DOHH2 (cell line): Measurements from ENCODE around the gene NFIB.

Experiments
- H3F3A ChIP-seq: fragments of 200-600 bp; sonication (generic), shearing (Covaris generic); 2 replicates; pipeline ENCODE4 v1.6.0; 2016; ENCODE audit warnings: antibody characterized with exemption, mild to moderate bottlenecking; ENCODE audit not compliant: control insufficient read depth, insufficient read depth
- H3K27ac ChIP-seq: fragments of 200-600 bp; sonication (generic); 2 replicates; pipeline ENCODE4 v1.5.1; 2014; ENCODE audit warnings: low read depth, mild to moderate bottlenecking, low read length, moderate library complexity
- H3K27me3 ChIP-seq: fragments of 200-600 bp; sonication (generic); 2 replicates; pipeline ENCODE4 v1.6.1; 2014; ENCODE audit warnings: mild to moderate bottlenecking, low read length, mixed read lengths; ENCODE audit not compliant: control insufficient read depth
- H3K36me3 ChIP-seq: fragments of 200-600 bp; sonication (generic); 2 replicates; pipeline ENCODE4 v1.6.1; 2014; ENCODE audit warnings: mild to moderate bottlenecking, low read length, moderate library complexity, mixed read lengths; ENCODE audit not compliant: control insufficient read depth
- H3K4me1 ChIP-seq: fragments of 200-600 bp; sonication (generic); 2 replicates; pipeline ENCODE4 v1.6.1; 2014; ENCODE audit warnings: mild to moderate bottlenecking, low read length, mixed read lengths; ENCODE audit not compliant: control insufficient read depth
- H3K4me2 ChIP-seq: fragments of 200-600 bp; sonication (generic); 2 replicates; pipeline ENCODE4 v1.6.0; 2014; ENCODE audit warnings: mild to moderate bottlenecking, low read length, moderate library complexity
- H3K4me3 ChIP-seq: fragments of 200-600 bp; sonication (generic); 2 replicates; pipeline ENCODE4 v1.5.1; 2014; ENCODE audit warnings: mild to moderate bottlenecking, low read length, mixed read lengths
- H3K79me2 ChIP-seq: fragments of 200-600 bp; sonication (generic); 2 replicates; pipeline ENCODE4 v1.6.1; 2014; ENCODE audit warnings: mild to moderate bottlenecking, low read length, mixed read lengths; ENCODE audit not compliant: control insufficient read depth
- H3K9me2 ChIP-seq: fragments of 200-600 bp; sonication (generic); replicated peaks from 2 replicates; pipeline ENCODE4 v1.6.1; 2014; ENCODE audit warnings: mild to moderate bottlenecking, low read length, mixed read lengths; ENCODE audit not compliant: control insufficient read depth
- H3K9me3 ChIP-seq: fragments of 200-600 bp; sonication (generic); 2 replicates; pipeline ENCODE4 v1.6.1; 2014; ENCODE audit warnings: antibody characterized with exemption, low read length, mixed read lengths; ENCODE audit not compliant: control insufficient read depth, insufficient read depth
- H4K20me1 ChIP-seq: fragments of 200-600 bp; sonication (generic); 2 replicates; pipeline ENCODE4 v1.6.0; 2014; ENCODE audit warnings: low read depth, mild to moderate bottlenecking, antibody characterized with exemption, low read length, moderate library complexity; ENCODE audit not compliant: control insufficient read depth, insufficient read depth
- CTCF ChIP-seq: fragments of 200-600 bp; sonication (generic); IDR thresholded peaks from one replicate; pipeline ENCODE4 v1.5.1; 2014; ENCODE audit warnings: antibody characterized with exemption, mild to moderate bottlenecking, low read depth, low read length; ENCODE audit not compliant: poor library complexity, severe bottlenecking
- EZH2phosphoT487 ChIP-seq: fragments of 200-600 bp; sonication (generic); IDR thresholded peaks from 2 replicates; pipeline ENCODE4 v1.6.1; 2017; ENCODE audit warnings: borderline replicate concordance, mild to moderate bottlenecking, antibody characterized with exemption, low read length, moderate library complexity, mixed read lengths

NFIB gene

DNA sequence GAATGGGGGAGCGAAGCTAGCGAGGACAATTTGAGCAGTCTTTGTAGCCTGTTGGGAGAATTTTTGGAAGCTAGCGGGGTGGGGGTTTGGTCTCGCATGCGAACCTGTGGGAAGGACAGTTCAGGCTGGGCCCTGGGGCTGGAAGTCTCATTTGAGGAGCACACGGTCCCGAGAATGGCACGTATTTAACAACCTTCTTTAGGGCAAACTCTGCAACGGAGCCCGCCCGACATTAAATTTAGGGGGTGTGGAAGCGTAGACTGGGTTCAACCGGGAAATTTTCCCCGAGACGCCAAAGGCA, 35.2 kb upstream of the NFIB start:
- H3K4me1 ChIP-seq, result no peaks in the 10 kb centered on the region
- peaks cover 5% of the 10 kb centered on the region for H3K27me3 ChIP-seq
- no peak overlapping the region for H3K4me3 ChIP-seq

GRCh38 chr9:14348373-14349145, 34.6 kb upstream of the NFIB start:
- Histone ChIP-seq H3K4me3 (no peak overlapping the region), H3F3A (no peaks in the 10 kb centered on the region), H3K9me3 (no peaks in the 10 kb centered on the region), H3K9me2 (no peaks in the 10 kb centered on the region), H4K20me1 (no peaks in the 10 kb centered on the region), H3K79me2 (no peaks in the 10 kb centered on the region), H3K36me3 (no peaks in the 10 kb centered on the region), H3K27me3 (peaks cover 8% of the 10 kb centered on the region), H3K4me2 (no peak overlapping the region), H3K27ac (no peak overlapping the region), H3K4me1 (no peaks in the 10 kb centered on the region)
- TF ChIP-seq CTCF, result no peak
- no peak for TF ChIP-seq EZH2phosphoT487

More for the DNA sequence above, 35.2 kb upstream of the NFIB start:
- Histone ChIP-seq H3F3A (no peaks in the 10 kb centered on the region), H3K27ac (no peak overlapping the region), H3K79me2 (no peaks in the 10 kb centered on the region), H3K9me2 (no peaks in the 10 kb centered on the region), H3K9me3 (no peaks in the 10 kb centered on the region), H4K20me1 (no peaks in the 10 kb centered on the region), H3K4me2 (no peak overlapping the region), H3K36me3 (no peaks in the 10 kb centered on the region)
- TF ChIP-seq EZH2phosphoT487, result no peak

- no peak overlapping the region for H3K4me2 ChIP-seq
- H3K79me2 ChIP-seq, result no peaks in the 10 kb centered on the region
- H4K20me1 ChIP-seq, result no peaks in the 10 kb centered on the region
- no peak overlapping the region for H3K4me3 ChIP-seq
- H3K27ac ChIP-seq, result no peak overlapping the region
- TF ChIP-seq EZH2phosphoT487, result no peak
- TF ChIP-seq CTCF, result no peak
- no peaks in the 10 kb centered on the region for H3K9me3 ChIP-seq
- peaks cover 13% of the 10 kb centered on the region for H3K27me3 ChIP-seq
- no peaks in the 10 kb centered on the region for H3F3A ChIP-seq
- H3K36me3 ChIP-seq, result no peaks in the 10 kb centered on the region
- no peaks in the 10 kb centered on the region for H3K4me1 ChIP-seq
- H3K9me2 ChIP-seq, result no peaks in the 10 kb centered on the region
These were observed 34.1 kb upstream of the NFIB start for GRCh38 chr9:14348123-14348372.

- H3K4me2 ChIP-seq, result no peak overlapping the region
- H3K4me1 ChIP-seq, result no peaks in the 10 kb centered on the region
- TF ChIP-seq CTCF (no peak), EZH2phosphoT487 (no peak)
- H3K9me3 ChIP-seq, result no peaks in the 10 kb centered on the region
- no peaks in the 10 kb centered on the region for H3F3A ChIP-seq
- no peaks in the 10 kb centered on the region for H3K9me2 ChIP-seq
- H3K4me3 ChIP-seq, result no peak overlapping the region
- no peaks in the 10 kb centered on the region for H4K20me1 ChIP-seq
- no peaks in the 10 kb centered on the region for H3K79me2 ChIP-seq
- no peak overlapping the region for H3K27ac ChIP-seq
- peaks cover 18% of the 10 kb centered on the region for H3K27me3 ChIP-seq
- H3K36me3 ChIP-seq, result no peaks in the 10 kb centered on the region
These were observed 33.6 kb upstream of the NFIB start for GRCh38 chr9:14347406-14348122.
